ENCODE data around the gene SLX4IP. TPM values are rescaled to one million over a fixed set of nuclear protein-coding genes. Genes with fewer than 3 reads are reported as not detected.

Gene SLX4IP
- total RNA-seq, 1 experiment from 2014 or later, result 5.4 TPM

- no peak for TF ChIP-seq CTCF (IDR thresholded peaks at IDR 0.05; ENCODE audit: unreplicated experiment)
- Mint-ChIP-seq H3K4me1 (ENCODE audit: low read depth, unreplicated experiment) (peaks cover 9% of the 10 kb centered on the region), H3K27me3 (ENCODE audit: unreplicated experiment) (no peaks in the 10 kb centered on the region), H3K36me3 (ENCODE audit: insufficient read depth, unreplicated experiment) (peaks cover 40% of the 10 kb centered on the region), H3K27ac (ENCODE audit: unreplicated experiment) (no peak overlapping the region), H3K9me3 (ENCODE audit: low read depth, unreplicated experiment) (no peaks in the 10 kb centered on the region), H3K4me3 (ENCODE audit: low read depth, unreplicated experiment) (no peak overlapping the region)
- intact Hi-C loops (cut with micrococcal nuclease; ENCODE audit: unreplicated experiment), result no loop called here
- no peak for DNase-seq
- BruUV-seq (replicated peaks), result no TSS peak
- CTCF ChIA-PET, result no interaction called here
These were observed 200.5 kb downstream of the SLX4IP start for GRCh38 chr20:10635476-10636208.

- Mint-ChIP-seq H3K36me3 (ENCODE audit: insufficient read depth, unreplicated experiment) (peaks cover 47% of the 10 kb centered on the region), H3K27ac (ENCODE audit: unreplicated experiment) (no peak overlapping the region), H3K27me3 (ENCODE audit: unreplicated experiment) (no peaks in the 10 kb centered on the region), H3K4me3 (ENCODE audit: low read depth, unreplicated experiment) (no peak overlapping the region), H3K9me3 (ENCODE audit: low read depth, unreplicated experiment) (no peaks in the 10 kb centered on the region), H3K4me1 (ENCODE audit: low read depth, unreplicated experiment) (peaks cover 9% of the 10 kb centered on the region)
- CTCF ChIA-PET, result interaction anchor here (0.9 kb wide), 1 partner anchor 9 kb away, joined by 3 read pairs; no protein-coding TSS in a partner anchor
- BruUV-seq (replicated peaks), result no TSS peak
- TF ChIP-seq CTCF (IDR thresholded peaks at IDR 0.05; ENCODE audit: unreplicated experiment), result no peak
- DNase-seq, result no peak
- intact Hi-C loops (cut with micrococcal nuclease; ENCODE audit: unreplicated experiment), result no loop called here
These were observed 201.3 kb downstream of the SLX4IP start for GRCh38 chr20:10636326-10636818.

GRCh38 chr20:10637031-10637559, 202.0 kb downstream of the SLX4IP start:
- no peak for DNase-seq
- BruUV-seq (replicated peaks), result no TSS peak
- Mint-ChIP-seq H3K27me3 (ENCODE audit: unreplicated experiment) (no peaks in the 10 kb centered on the region), H3K9me3 (ENCODE audit: low read depth, unreplicated experiment) (no peaks in the 10 kb centered on the region), H3K4me1 (ENCODE audit: low read depth, unreplicated experiment) (peaks cover 9% of the 10 kb centered on the region), H3K4me3 (ENCODE audit: low read depth, unreplicated experiment) (no peak overlapping the region), H3K27ac (ENCODE audit: unreplicated experiment) (no peak overlapping the region), H3K36me3 (ENCODE audit: insufficient read depth, unreplicated experiment) (peaks cover 53% of the 10 kb centered on the region)
- CTCF ChIA-PET, result interaction anchor here (0.9 kb wide), 1 partner anchor 9 kb away, joined by 3 read pairs; no protein-coding TSS in a partner anchor
- TF ChIP-seq CTCF (IDR thresholded peaks at IDR 0.05; ENCODE audit: unreplicated experiment), result no peak
- intact Hi-C loops (cut with micrococcal nuclease; ENCODE audit: unreplicated experiment), result no loop called here

GRCh38 chr20:10637563-10637962, 202.5 kb downstream of the SLX4IP start:
- no peaks in the 10 kb centered on the region for H3K27me3 Mint-ChIP-seq (ENCODE audit: unreplicated experiment)
- no peak overlapping the region for H3K27ac Mint-ChIP-seq (ENCODE audit: unreplicated experiment)
- intact Hi-C loops (cut with micrococcal nuclease; ENCODE audit: unreplicated experiment), result no loop called here

More at GRCh38 chr20:10637563-10637962, 202.5 kb downstream of the SLX4IP start:
- peaks cover 9% of the 10 kb centered on the region for H3K4me1 Mint-ChIP-seq (ENCODE audit: low read depth, unreplicated experiment)
- BruUV-seq (replicated peaks), result no TSS peak
- DNase-seq, result no peak
- H3K4me3 Mint-ChIP-seq (ENCODE audit: low read depth, unreplicated experiment), result no peak overlapping the region
- H3K9me3 Mint-ChIP-seq (ENCODE audit: low read depth, unreplicated experiment), result no peaks in the 10 kb centered on the region
- no peak for TF ChIP-seq CTCF (IDR thresholded peaks at IDR 0.05; ENCODE audit: unreplicated experiment)
- peaks cover 57% of the 10 kb centered on the region for H3K36me3 Mint-ChIP-seq (ENCODE audit: insufficient read depth, unreplicated experiment)
- CTCF ChIA-PET, result no interaction called here
